RCC 7860 (cell line): ENCODE data around the gene DIPK2A.

ENCODE experiments used
- DNase-seq: peaks from one replicate; pipeline ENCODE4 v3.0.0-alpha.2; 2015; ENCODE audit warnings: low spot score
- FAIRE-seq: peaks from 2 replicates; lab custom pipeline; 2012; peaks lifted over from hg19 to GRCh38; lab: Jason Lieb, UNC

DIPK2A gene, protein sequence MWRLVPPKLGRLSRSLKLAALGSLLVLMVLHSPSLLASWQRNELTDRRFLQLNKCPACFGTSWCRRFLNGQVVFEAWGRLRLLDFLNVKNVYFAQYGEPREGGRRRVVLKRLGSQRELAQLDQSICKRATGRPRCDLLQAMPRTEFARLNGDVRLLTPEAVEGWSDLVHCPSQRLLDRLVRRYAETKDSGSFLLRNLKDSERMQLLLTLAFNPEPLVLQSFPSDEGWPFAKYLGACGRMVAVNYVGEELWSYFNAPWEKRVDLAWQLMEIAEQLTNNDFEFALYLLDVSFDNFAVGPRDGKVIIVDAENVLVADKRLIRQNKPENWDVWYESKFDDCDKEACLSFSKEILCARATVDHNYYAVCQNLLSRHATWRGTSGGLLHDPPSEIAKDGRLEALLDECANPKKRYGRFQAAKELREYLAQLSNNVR

DNA sequence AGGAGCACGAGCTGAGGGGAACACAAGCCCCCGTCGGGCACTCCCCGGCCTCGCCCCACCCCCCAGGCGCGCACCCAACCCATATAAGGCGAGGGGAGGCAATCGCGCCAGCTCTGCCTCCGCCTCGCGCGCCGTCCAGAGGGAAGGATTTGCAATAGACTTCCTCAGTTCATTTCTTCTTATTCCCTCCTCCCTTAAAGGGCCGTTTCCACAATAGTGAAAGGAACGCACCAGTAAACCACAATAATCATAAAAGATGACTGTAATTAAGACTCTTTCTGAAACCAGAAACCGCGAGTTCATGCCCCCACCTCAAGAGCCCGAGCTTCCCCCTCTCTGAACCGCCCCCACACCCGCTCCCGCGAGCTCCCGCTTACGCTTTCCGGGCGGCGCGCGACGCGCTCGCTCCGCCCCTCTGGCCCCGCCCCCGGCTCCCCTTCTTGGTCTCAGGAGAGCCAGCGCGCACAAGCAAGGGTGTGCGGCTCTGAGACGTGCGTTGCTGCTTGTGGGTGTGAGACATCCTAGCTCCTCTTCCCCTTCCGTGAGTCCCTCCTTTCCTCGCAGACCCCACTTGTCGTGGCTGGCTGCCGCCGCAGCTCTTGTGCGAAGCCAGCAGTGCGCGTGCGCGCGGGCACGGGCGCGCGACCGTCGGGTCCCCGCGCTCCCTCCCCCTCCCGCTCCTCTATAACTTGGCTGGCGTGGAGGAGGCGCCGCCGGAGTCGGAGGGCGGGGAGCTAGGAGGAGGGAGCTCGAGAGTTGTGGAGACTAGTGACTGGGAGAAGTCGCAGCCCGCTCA is at the start of gene DIPK2A:
TSS of gene DIPK2A (plus strand) at position 465 of the 796 bp plus-strand sequence. CDS start 510 bp downstream, outside the sequence.
- peak; percentile 35 for FAIRE-seq
- peak; percentile 88 for DNase-seq

DNA sequence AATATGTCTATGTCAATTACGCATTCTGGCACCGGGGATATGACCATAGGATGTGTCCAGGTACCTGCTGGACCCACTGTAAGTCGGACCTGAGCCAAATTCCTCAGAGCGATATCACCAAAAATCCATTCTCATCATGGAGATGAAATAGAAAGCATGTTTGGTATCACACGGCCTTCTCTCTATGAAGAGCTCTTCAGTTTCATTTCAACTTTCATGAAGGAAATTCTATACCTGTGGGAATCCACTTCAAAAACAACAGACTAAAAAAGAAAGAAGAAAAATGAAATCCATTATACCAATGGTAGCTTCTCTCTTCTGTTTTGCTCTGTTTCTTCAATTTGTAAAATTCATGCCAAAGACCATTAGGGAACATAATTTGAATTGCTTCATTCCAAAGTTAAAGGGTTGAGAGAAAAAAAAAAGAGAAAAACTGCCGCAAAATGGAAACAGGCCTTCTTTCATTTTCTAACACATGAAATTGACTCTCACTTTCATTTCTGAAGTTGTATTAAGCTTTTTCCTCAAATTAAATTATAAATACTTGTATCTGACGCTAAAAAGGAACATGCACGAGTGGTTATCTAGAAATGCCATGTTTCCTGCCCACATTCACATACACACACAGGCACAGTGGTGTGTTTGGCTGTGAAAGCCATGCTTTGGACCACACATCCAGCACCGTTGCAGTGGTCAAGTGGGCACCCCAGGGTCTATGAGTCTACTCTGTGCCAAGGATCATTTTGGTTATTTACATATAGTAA is 46.9 kb upstream of the DIPK2A start:
- DNase-seq = no peak
- no peak for FAIRE-seq

DNA sequence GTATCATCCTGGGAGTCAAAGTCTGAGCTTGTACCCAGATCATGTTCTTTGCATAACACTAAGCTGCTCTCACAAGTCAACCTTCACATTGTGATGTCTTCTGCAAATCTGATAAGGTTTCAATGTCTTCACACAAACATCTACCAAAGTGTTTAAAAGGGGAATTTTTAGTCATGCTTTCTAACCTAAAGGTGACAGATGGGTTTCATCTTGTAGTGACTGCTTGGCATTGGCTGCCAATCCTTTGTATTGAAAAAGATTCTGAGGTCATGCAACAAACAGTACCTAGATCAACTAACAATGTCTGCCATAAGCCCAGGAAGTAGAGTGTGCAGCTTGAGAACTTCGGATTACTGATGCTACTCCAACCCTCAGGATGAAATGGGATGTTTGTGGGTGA is 43.6 kb upstream of the DIPK2A start:
- DNase-seq (no peak), FAIRE-seq (no peak)

DNA sequence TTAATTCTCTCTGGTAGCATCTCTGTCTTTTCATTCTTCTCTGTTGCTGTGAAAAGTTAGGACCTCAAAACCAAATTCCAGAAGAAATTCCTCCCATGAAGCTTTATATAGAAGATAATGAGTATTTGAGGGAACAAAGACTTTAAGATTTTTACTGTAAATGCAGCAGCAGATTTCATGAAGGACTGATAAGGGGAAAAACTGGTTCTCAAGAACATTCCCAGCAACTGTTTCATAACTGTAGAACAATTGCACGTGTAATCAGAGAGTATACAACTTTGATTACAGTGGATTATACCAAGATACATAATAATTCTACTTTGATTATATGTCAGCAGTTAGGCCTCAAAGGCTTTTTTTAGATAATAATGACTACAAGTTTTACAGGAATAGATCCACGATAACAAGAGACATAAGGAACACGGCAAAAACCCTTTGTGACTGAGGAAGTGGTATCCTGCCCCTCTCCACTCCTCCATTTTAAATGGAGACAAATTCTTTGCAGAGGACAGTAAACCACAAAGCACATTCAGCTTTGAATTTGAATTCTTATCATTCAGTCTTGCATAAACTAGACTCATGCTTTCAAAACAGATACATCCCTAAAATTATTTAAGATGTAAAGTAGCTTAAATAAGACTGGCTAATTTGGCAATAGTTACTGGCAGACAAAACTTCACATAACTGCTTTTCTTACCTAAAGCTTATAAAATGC is 42.9 kb upstream of the DIPK2A start:
- FAIRE-seq (no peak), DNase-seq (no peak)

DNA sequence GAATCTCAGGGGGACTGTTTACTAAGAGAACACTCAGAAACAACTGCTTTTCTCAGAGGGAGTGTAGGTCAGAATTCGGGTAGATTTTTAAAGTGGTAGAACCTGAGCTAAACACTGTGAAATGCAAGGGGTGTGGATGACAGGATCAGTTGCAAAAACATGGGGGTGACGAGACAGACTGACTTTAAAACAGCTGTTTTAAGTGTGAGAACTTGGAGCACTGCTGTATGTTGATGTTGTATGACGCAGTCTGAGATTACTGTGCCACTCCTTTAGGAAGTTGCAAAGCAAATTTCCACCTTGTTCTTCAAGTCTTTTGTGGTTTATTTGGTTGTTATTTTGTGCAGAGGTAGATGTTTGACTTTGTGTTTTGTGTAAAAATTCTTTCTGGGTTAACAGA is 36.8 kb upstream of the DIPK2A start:
- DNase-seq = no peak
- no peak for FAIRE-seq

DNA sequence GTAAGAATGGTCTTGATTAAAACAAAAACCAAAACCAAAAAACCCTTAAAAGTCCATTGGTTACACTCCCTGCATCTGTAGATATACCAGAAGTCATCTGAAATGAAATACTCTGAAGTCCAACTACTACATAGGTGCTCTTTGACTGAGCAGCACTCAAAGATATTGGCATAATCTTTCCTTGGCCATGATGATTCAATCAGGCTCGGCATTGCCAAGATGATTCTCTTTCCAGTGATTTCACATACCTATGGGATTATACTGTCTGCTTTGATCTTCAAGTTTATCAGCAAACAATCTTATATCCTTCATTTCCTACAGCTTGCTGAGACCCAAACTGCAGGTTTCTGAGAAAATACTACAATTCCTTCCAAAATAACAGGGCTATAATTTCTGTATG is 35.9 kb upstream of the DIPK2A start:
- no peak for DNase-seq
- FAIRE-seq = no peak

DNA sequence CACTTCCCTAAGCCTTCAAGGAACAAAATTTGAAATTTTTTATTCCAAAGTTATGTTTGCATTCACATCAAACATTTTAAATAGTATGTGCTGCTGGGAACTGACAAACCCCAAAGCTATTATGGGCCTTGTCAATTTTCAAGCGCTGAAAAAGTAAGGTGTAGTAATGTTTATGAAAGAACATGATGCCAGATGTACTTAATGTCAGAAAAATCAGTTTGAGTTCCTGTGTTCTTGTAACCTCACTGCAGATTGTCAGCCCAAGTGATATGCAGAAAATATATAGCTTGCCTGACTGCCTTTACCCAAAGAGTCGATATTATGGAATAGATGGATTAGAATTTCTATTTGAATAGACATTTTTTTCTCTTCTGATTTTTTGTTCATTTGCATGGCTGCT is 20.8 kb upstream of the DIPK2A start:
- DNase-seq (no peak), FAIRE-seq (no peak)

DNA sequence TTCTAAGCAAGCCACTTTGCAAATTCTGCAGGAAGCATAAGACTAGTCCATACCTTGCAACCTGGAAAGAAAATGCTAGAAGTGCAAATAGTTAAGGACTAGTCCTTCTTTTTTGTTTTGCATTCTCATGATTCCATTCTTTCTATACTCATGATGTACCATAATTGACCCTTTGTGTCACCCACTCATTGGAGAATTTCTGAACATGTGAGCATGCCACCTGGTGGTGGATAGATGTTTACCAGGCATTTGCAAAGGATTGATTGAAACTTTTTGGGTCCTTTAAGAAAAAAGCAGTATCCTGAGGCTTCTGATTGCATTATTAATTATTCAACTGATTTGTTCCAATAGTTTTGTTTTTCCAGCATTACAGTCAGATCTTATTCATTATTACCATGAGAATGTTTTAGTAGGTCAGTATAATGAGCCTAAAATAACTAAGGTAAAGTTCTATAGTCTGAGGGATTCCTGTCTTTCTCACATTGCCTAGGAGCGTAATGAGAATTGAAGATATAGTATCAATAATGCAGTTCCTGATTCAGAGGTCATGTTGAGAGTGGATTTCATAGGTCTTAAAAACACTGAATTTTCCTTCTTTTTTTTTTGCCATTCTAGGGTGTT is 20.2 kb upstream of the DIPK2A start:
- DNase-seq = no peak

DNA sequence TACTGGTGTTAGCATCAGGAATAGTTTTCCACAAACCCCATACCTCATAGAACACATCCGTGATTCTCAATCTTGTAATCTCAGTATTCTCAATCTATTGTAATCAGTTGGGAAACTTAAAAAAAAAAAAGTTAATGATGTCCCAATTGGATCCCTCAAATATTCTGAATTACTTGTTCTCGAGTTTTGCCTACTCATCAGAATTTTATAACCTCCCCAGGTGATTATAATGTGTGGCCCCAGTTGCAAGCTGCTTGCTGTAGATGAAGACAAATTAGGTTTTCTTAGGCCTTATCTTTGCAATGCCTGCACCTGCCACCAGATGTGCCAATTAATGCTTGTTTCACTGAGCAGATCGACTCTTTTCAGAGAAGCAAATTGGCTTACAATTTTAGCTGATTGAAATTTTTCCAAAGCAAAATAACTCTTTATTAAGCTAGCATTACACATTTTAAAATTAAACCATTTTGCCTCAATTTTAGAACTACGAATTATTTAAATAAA is 19.0 kb upstream of the DIPK2A start:
- FAIRE-seq = no peak

More for the DNA sequence above, 20.2 kb upstream of the DIPK2A start:
- peak; percentile 5 for FAIRE-seq

DNA sequence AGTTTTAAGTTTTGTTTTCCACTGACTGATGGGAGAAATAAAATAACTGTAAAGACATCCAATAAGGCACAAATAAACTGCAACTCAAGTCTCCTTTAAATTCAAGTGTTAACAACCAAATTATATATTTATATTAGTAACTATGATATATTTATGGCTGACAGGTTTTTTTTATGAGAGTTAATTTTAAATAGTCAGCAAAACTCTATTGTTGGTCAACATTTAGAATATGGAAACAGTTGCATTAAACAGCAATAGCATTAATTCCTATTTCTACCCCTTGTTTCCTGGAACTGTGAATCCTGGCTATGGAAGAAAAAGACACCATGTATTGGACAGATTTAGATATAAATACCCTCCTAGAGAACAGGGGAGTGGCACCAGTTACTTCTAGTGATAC is 16.5 kb upstream of the DIPK2A start:
- DNase-seq = no peak
- no peak for FAIRE-seq

More for the DNA sequence above, 19.0 kb upstream of the DIPK2A start:
- DNase-seq = no peak

DNA sequence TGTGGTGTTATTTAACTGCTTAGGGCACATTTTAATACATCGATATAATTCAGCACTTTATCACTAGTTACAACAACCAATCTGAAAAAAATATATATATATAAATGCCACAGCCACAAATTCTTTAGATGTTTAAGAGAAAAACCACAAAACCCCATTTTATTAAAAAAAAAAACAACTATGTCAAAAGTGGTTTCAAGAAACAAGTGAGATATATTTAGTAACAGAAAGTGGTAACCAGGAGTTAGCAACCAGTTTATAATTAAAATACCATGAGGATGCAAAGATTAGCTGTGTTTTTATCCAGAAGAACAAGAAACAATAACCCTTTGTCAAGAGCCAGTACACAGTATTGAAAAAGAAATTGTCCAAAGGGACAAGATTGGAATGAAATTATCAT is 14.8 kb upstream of the DIPK2A start:
- DNase-seq (no peak), FAIRE-seq (no peak)

DNA sequence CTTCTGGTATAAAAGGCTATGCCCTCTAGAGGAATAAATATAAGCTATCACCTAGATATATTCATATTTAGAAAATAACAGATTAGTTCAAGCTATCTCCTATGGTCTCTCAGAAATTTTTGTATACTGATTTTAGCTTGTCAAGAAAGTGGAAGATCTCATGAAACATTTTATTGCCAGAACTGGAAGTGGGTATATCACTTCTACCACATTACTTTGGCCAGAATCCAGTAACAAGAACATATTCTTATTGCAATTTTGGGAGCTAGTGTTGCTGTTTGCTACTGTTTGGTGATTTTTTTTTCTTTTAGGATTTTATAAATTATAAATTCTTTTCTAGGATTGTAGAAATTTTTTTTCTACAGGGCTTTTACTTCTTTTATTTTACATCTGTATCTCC is 14.2 kb upstream of the DIPK2A start:
- DNase-seq (no peak), FAIRE-seq (no peak)

DNA sequence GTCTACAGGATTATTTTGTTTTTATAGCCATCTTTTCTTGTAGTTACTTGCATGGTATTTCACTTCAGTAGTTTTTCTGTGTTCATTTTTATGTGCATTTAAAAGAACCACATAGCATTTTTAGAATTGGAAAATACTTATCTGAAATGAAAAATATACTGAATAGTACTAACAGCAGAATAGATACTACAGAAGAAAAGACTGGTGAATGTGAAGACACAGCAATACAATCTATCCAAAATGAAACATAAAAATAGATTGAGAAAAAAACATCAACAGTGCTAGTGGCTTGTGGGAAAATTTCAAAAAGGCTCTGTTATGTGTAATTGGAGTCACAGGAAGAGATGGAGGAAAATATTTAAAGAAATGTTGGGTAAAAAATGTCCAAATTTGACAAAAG is 12.7 kb upstream of the DIPK2A start:
- FAIRE-seq (no peak), DNase-seq (no peak)

DNA sequence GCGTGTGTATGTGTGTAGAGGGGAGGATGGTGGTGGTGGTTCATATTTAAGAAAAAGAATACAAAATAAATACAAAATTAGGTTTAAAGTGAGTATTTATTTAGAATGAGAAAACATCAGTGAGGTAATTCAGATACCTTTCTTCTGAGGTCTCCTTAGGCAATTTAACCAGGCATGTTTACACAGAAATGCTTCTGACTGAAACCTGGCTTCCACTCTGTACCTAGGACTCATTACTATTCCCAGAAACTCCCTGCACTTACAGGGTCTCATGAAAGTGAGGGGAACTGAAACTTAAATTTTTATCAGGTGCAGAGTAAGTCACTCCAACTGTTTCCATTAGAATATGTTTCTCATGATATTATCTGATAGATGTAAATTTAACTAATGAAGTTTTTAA is 10.3 kb upstream of the DIPK2A start:
- DNase-seq = no peak
- no peak for FAIRE-seq

DNA sequence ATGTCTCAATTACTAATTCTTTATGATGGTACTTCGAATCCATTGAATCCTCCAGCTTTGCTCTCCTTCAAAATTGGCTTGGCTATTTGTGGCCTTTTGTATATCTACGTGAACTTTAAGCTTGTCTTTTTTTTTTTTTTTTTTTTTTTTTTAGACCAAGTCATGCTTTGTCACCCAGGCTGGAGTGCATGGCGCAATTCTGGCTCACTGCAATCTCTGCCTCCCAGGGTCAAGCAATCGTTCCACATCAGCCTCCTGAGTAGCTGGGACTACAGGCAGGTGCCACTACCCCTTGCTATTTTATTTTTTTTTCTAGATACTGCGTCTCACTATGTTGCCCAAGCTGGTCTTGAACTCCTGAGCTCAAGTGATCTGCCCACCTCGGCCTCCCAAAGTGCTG is 7.7 kb upstream of the DIPK2A start:
- DNase-seq (no peak), FAIRE-seq (no peak)

DNA sequence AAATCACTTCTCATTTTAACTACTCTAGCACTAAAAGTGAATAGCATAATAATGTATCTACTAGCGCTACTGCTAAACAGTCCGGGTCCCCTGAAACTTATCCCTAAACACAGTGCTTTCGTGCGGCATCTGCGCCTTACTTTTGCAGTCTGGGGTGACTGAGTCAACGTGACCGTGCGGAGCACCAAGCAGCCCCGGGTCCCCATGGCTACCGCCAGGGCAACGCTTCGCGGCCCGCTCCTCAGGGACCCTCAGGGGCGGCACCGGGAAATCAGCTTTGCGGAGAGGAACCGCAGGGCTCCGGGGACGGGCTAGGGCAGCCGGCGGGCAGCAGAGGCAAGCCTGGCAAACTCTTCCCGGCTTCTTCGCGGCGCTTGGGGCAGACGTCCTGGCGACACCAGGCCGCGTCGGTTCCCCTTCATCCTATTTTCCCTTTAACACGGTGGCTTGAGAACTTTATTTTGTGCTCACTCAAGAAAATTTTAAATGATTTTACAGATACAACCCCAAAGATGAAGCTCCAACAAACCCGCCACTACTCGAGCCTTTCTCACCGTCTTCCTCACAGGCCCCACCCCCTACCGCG is 757 bp upstream of the DIPK2A start:
- no peak for FAIRE-seq

DNA sequence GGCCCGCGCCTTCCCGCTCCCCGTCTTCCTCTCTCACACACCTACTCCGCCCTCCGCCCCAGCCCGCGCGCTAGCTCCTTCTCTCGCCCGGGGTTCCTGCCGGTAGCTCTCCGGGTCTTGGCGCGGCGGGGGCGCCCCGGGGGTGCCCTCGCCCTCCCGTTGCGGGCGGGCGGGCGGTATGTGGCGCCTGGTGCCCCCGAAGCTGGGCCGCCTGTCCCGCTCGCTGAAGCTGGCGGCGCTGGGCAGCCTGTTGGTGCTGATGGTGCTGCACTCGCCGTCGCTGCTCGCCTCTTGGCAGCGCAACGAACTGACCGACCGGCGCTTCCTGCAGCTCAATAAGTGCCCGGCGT is 507 bp downstream of the DIPK2A start:
- no peak for FAIRE-seq
- DNase-seq = no peak

More for the DNA sequence above, 757 bp upstream of the DIPK2A start:
- peak; percentile 23 for DNase-seq

DNA sequence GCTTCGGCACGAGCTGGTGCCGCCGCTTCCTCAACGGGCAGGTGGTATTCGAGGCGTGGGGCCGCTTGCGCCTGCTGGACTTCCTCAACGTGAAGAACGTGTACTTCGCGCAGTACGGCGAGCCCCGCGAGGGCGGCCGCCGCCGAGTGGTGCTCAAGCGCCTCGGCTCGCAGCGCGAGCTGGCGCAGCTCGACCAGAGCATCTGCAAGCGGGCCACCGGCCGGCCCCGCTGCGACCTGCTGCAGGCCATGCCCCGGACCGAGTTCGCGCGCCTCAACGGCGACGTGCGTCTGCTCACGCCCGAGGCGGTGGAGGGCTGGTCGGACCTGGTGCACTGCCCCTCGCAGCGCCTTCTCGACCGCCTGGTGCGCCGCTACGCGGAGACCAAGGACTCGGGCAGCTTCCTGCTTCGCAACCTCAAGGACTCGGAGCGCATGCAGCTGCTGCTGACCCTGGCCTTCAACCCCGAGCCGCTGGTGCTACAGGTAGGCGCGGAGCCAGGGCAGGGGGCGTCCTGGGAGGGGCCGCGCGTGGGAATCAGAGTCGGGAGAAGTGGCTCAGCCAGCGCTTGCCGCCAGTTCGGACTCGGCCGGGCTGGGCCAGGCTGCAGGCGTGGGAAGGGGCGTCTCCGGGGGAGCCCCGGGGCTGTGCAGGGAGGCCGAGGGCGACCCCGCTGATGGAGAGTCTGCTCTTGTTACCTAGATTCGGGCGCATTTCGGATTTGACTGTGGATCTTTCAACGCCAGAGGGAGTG is 1.1 kb downstream of the DIPK2A start:
- FAIRE-seq (no peak), DNase-seq (peak; percentile 36)
